ENCODE measurements around the gene UBIAD1.

DNA sequence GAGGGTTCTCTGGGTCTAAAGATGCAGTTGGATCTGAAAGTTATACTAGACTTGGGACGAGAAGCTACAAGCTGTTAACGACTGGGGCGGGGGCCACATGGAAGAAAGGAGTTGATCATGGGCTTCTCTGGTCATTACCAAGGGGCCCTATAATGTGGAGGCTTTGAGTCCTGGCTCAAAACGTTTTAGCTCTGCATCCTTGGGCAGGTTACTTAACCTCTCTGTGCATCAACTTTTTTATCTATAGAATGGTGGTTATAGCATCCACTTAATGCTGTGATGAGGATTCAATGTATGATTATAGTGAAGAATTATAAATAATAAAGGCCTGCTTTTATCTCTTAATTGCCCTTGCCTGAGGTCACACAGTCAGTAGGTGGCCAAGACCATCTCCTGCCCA, 53.1 kb downstream of the UBIAD1 start:
- TF ChIP-seq ZFX (CRISPR knock-in tag; IDR thresholded peaks at IDR 0.05; ENCODE audit: low read depth) (no peak), MTA3 (CRISPR knock-in tag; IDR thresholded peaks at IDR 0.05) (no peak), CREB1 (IDR thresholded peaks at IDR 0.05) (no peak), CREB1 (CRISPR knock-in tag; IDR thresholded peaks at IDR 0.05) (no peak), ZNF724P (CRISPR knock-in tag; IDR thresholded peaks at IDR 0.05; ENCODE audit: borderline replicate concordance) (no peak), ARNTL (CRISPR knock-in tag; IDR thresholded peaks at IDR 0.05) (no peak)

All from HepG2 (cell line).